GM18511 (cell line): ENCODE results near the gene ZNF275.
"Not testable (repeated sequence)": the region's sequence is repeated elsewhere in the genome, so short reads cannot be mapped to it uniquely, and the experiment has no call there.

ENCODE experiments used
- ATAC-seq: cut with Tn5 transposase; IDR thresholded peaks from one replicate; pipeline ENCODE4 v1.9.1; 2021; ENCODE audit warnings: mild to moderate bottlenecking, moderate library complexity; ENCODE audit not compliant: unreplicated experiment

Gene ZNF275

GRCh38 chrX:153333821-153334653 is at the start of gene ZNF275:
Gene ZNF275, plus strand, starts transcription at chrX:153334153. Its CDS starts 2,527 bp downstream, at chrX:153336680.
- ATAC-seq: peak; percentile 83

GRCh38 chrX:153285678-153286077 is 48.3 kb upstream of the ZNF275 start:
- ATAC-seq: not testable (repeated sequence)

GRCh38 chrX:153288807-153289206 is 45.1 kb upstream of the ZNF275 start:
- not testable (repeated sequence) for ATAC-seq

- not testable (repeated sequence) for ATAC-seq
Observed at GRCh38 chrX:153293485-153294071, 40.4 kb upstream of the ZNF275 start.

GRCh38 chrX:153297376-153297775 is 36.6 kb upstream of the ZNF275 start:
- ATAC-seq: no peak

- no peak for ATAC-seq
Observed at GRCh38 chrX:153299855-153300254, 34.1 kb upstream of the ZNF275 start.

- no peak for ATAC-seq
Observed at GRCh38 chrX:153301746-153302145, 32.2 kb upstream of the ZNF275 start.

- ATAC-seq: no peak
Observed at GRCh38 chrX:153302796-153303195, 31.2 kb upstream of the ZNF275 start.

GRCh38 chrX:153303276-153304262 is 30.4 kb upstream of the ZNF275 start:
- no peak for ATAC-seq

GRCh38 chrX:153304988-153305736 is 28.8 kb upstream of the ZNF275 start:
- ATAC-seq: no peak

- ATAC-seq: no peak
Observed at GRCh38 chrX:153305972-153306371, 28.0 kb upstream of the ZNF275 start.

GRCh38 chrX:153306527-153307115 is 27.3 kb upstream of the ZNF275 start:
- ATAC-seq: no peak

GRCh38 chrX:153307276-153308178 is 26.4 kb upstream of the ZNF275 start:
- ATAC-seq: no peak

- ATAC-seq: no peak
Observed at GRCh38 chrX:153310901-153311300, 23.1 kb upstream of the ZNF275 start.

GRCh38 chrX:153312041-153312440 is 21.9 kb upstream of the ZNF275 start:
- no peak for ATAC-seq

GRCh38 chrX:153312842-153313241 is 21.1 kb upstream of the ZNF275 start:
- ATAC-seq: no peak

GRCh38 chrX:153317306-153317705 is 16.6 kb upstream of the ZNF275 start:
- ATAC-seq: no peak

- no peak for ATAC-seq
Observed at GRCh38 chrX:153317996-153318722, 15.8 kb upstream of the ZNF275 start.
